Smooth muscle cell (in vitro differentiated cells): ENCODE data around the gene ARSB. TPM values are rescaled to one million over a fixed set of nuclear protein-coding genes. Genes with fewer than 3 reads are reported as not detected.
A peak's percentile ranks its signal among the peaks of the same experiment; 100 is the strongest.

Experiments used
- DNase-seq: peaks from one replicate; lab custom pipeline; 2025; ENCODE audit not compliant: unreplicated experiment; lab: John Stamatoyannopoulos, UW
- H2AFZ ChIP-seq: fragments of 200-600 bp; sonication (generic); 2 replicates; pipeline ENCODE4 v1.6.0; 2016; ENCODE audit warnings: antibody characterized with exemption, low read depth, mild to moderate bottlenecking
- H3F3A ChIP-seq: fragments of 200-600 bp; sonication (generic); 2 replicates; pipeline ENCODE4 v1.6.0; 2017; ENCODE audit warnings: antibody characterized with exemption, low read depth
- H3K27ac ChIP-seq: fragments of 200-600 bp; sonication (generic); 2 replicates; pipeline ENCODE4 v1.5.1; 2016; ENCODE audit warnings: low read depth, mild to moderate bottlenecking
- H3K27me3 ChIP-seq: fragments of 200-600 bp; sonication (generic); 2 replicates; pipeline ENCODE4 v1.6.1; 2016; ENCODE audit warnings: low read depth, mild to moderate bottlenecking
- H3K36me3 ChIP-seq: fragments of 200-600 bp; sonication (generic); 2 replicates; pipeline ENCODE4 v1.5.1; 2016; ENCODE audit warnings: low read depth
- H3K4me1 ChIP-seq: fragments of 200-600 bp; sonication (generic); 2 replicates; pipeline ENCODE4 v1.5.1; 2016; ENCODE audit warnings: low read depth
- H3K4me2 ChIP-seq: fragments of 200-600 bp; sonication (generic); 2 replicates; pipeline ENCODE4 v1.6.0; 2016; ENCODE audit warnings: mild to moderate bottlenecking
- H3K4me3 ChIP-seq: fragments of 200-600 bp; sonication (generic); 2 replicates; pipeline ENCODE4 v1.5.1; 2016; ENCODE audit warnings: mild to moderate bottlenecking
- H3K79me2 ChIP-seq: fragments of 200-600 bp; sonication (generic); 2 replicates; pipeline ENCODE4 v1.6.0; 2016; ENCODE audit warnings: low read depth, mild to moderate bottlenecking
- H3K9ac ChIP-seq: fragments of 200-600 bp; sonication (generic); 2 replicates; pipeline ENCODE4 v1.6.0; 2016; ENCODE audit warnings: low read depth
- H3K9me3 ChIP-seq: fragments of 200-600 bp; sonication (generic); replicated peaks from 2 replicates; pipeline ENCODE4 v1.5.1; 2016; ENCODE audit warnings: low read depth
- H4K20me1 ChIP-seq: fragments of 200-600 bp; sonication (generic); 2 replicates; pipeline ENCODE4 v1.6.0; 2016; ENCODE audit warnings: low read depth
- WGBS: methylation state at CpG from one replicate; pipeline ENCODE4 v1.1.7; 2016; ENCODE audit warnings: low lambda C conversion rate; 5-methylcytosine and 5-hydroxymethylcytosine counted together
- polyA plus RNA-seq: library from polyadenylated mRNA; unstranded; fragments of >200 nt; fragmentation: Nextera tagmentation; extraction: Ambion mirVana; gene quantifications from 2 replicates; pipeline ENCODE4 v1.2.1, GENCODE V29; 2016
- total RNA-seq: library from RNA; depleted of rRNA; stranded (reverse); fragments of >200 nt; gene quantifications from 2 replicates; pipeline ENCODE4 v1.2.3, GENCODE V29; 2014
- TF ChIP-seq, protein P1 (sequence below): fragments of 200-600 bp; sonication (generic); IDR thresholded peaks from 2 replicates; pipeline ENCODE4 v1.5.1; 2017; ENCODE audit warnings: borderline replicate concordance, mild to moderate bottlenecking, antibody characterized with exemption; ENCODE audit not compliant: insufficient read depth, poor library complexity, severe bottlenecking

The ARSB gene
- total and polyA plus RNA-seq, 2 experiments from 2014 or later, result 17.5 to 23.2 TPM

DNA sequence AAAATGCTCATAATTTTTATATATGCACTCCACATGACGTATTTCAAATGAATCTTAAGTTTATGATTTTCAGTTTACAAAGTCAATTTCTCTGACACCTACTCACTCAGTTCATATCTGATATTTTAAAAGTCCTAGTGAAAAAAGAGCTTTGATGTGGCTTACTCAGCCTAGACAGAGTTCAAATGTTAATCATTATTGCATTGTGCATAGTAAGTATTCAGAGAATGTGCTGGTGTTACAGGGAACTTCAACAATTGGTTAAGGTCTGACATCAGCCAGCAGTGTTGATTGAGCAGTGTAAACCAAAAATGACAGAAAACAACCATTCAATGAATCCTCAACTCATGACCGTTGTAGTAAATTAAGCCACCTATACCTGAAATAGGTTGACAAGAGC lies 189.4 kb downstream of the ARSB start:
- no peak overlapping the region for H3K4me3 ChIP-seq
- no peaks in the 10 kb centered on the region for H3K9me3 ChIP-seq
- 40% methylated on average over 2 of the region's 2 CpGs for WGBS
- peaks cover 27% of the 10 kb centered on the region for H3F3A ChIP-seq
- no peak overlapping the region for H2AFZ ChIP-seq
- H4K20me1 ChIP-seq, result no peaks in the 10 kb centered on the region
- H3K79me2 ChIP-seq, result no peaks in the 10 kb centered on the region
- no peaks in the 10 kb centered on the region for H3K36me3 ChIP-seq
- TF ChIP-seq, protein P1, sequence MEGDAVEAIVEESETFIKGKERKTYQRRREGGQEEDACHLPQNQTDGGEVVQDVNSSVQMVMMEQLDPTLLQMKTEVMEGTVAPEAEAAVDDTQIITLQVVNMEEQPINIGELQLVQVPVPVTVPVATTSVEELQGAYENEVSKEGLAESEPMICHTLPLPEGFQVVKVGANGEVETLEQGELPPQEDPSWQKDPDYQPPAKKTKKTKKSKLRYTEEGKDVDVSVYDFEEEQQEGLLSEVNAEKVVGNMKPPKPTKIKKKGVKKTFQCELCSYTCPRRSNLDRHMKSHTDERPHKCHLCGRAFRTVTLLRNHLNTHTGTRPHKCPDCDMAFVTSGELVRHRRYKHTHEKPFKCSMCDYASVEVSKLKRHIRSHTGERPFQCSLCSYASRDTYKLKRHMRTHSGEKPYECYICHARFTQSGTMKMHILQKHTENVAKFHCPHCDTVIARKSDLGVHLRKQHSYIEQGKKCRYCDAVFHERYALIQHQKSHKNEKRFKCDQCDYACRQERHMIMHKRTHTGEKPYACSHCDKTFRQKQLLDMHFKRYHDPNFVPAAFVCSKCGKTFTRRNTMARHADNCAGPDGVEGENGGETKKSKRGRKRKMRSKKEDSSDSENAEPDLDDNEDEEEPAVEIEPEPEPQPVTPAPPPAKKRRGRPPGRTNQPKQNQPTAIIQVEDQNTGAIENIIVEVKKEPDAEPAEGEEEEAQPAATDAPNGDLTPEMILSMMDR, result no peak
- no peak for DNase-seq
- peaks cover 8% of the 10 kb centered on the region for H3K4me1 ChIP-seq
- no peaks in the 10 kb centered on the region for H3K27me3 ChIP-seq
- H3K9ac ChIP-seq, result no peak overlapping the region
- H3K4me2 ChIP-seq, result peak overlapping the region; percentile 50
- no peak overlapping the region for H3K27ac ChIP-seq

GRCh38 chr5:78794693-78795215 lies 190.4 kb downstream of the ARSB start:
- Histone ChIP-seq H3K4me3 (no peak overlapping the region), H3K4me2 (peak overlapping the region; percentile 32), H2AFZ (no peak overlapping the region), H4K20me1 (no peaks in the 10 kb centered on the region), H3K36me3 (no peaks in the 10 kb centered on the region), H3F3A (peaks cover 25% of the 10 kb centered on the region), H3K27me3 (no peaks in the 10 kb centered on the region), H3K79me2 (no peaks in the 10 kb centered on the region), H3K27ac (no peak overlapping the region), H3K9me3 (no peaks in the 10 kb centered on the region), H3K9ac (no peak overlapping the region), H3K4me1 (peaks cover 8% of the 10 kb centered on the region)
- TF ChIP-seq, protein P1, result no peak
- WGBS, result 58% methylated on average over 1 of the region's 1 CpG
- DNase-seq, result no peak

GRCh38 chr5:78793907-78794662 lies 191.0 kb downstream of the ARSB start:
- Histone ChIP-seq H3K9ac (no peak overlapping the region), H3K4me1 (peaks cover 8% of the 10 kb centered on the region), H3F3A (peaks cover 22% of the 10 kb centered on the region), H3K36me3 (no peaks in the 10 kb centered on the region), H3K27me3 (no peaks in the 10 kb centered on the region), H3K79me2 (no peaks in the 10 kb centered on the region), H3K9me3 (no peaks in the 10 kb centered on the region), H3K4me2 (peak overlapping the region; percentile 32), H3K4me3 (no peak overlapping the region), H4K20me1 (no peaks in the 10 kb centered on the region), H3K27ac (no peak overlapping the region), H2AFZ (no peak overlapping the region)
- no peak for DNase-seq
- TF ChIP-seq, protein P1, result no peak
- 87% methylated on average over 7 of the region's 7 CpGs for WGBS
